Stomach (tissue), 9 donors: ENCODE measurements around the gene MICAL2. TPM values are rescaled to one million over a fixed set of nuclear protein-coding genes. Genes with fewer than 3 reads are reported as not detected.

Source experiments
- DNase-seq, 2 donors: peaks; one replicate each; pipeline versions ENCODE4 v3.0.0 to v3.0.0-alpha.2; 2013 to 2019
- H3K27ac ChIP-seq, 5 donors: fragments of 200-600 bp in 4 of 5; sonication (generic) in 4 of 5; one replicate each; pipeline ENCODE4 v1.5.1; 2013 to 2019; ENCODE audit warnings: mild to moderate bottlenecking in 1 of 5, moderate library complexity in 1 of 5
- H3K27me3 ChIP-seq, 3 donors: fragments of 200-600 bp; sonication (generic); one replicate each; pipeline ENCODE4 v1.5.1; 2017 to 2019; ENCODE audit warnings: mixed run types in 1 of 3
- H3K36me3 ChIP-seq, 4 donors: fragments of 200-600 bp; sonication (generic); 1 replicate in 3 of 4; 2 replicates in 1 of 4; pipeline ENCODE4 v1.5.1; 2016 to 2019
- H3K4me1 ChIP-seq, 4 donors: fragments of 200-600 bp; sonication (generic); one replicate each; pipeline ENCODE4 v1.5.1; 2016 to 2019
- H3K4me3 ChIP-seq, 4 donors: fragments of 200-600 bp; sonication (generic) in 3 of 4; one replicate each; pipeline ENCODE4 v1.5.1; 2016 to 2019; ENCODE audit warnings: mild to moderate bottlenecking in 1 of 4
- H3K9me3 ChIP-seq, 4 donors: fragments of 200-600 bp; sonication (generic); one replicate each; pipeline ENCODE4 v1.5.1; 2016 to 2019
- EP300 ChIP-seq: sonication (generic); formaldehyde crosslinking; IDR thresholded peaks from one replicate; pipeline ENCODE4 v1.6.1; 2017; ENCODE audit warnings: antibody characterized with exemption
- POLR2A ChIP-seq, 4 donors: fragments of 450-650 bp; IDR thresholded peaks; one replicate each; pipeline ENCODE4 v1.6.1; 2016; ENCODE audit warnings: antibody characterized with exemption in 4 of 4, control low read depth in 2 of 4, mild to moderate bottlenecking in 1 of 4, moderate library complexity in 1 of 4
- POLR2AphosphoS5 ChIP-seq, 3 donors: sonication (generic); formaldehyde crosslinking; IDR thresholded peaks; one replicate each; pipeline ENCODE4 v1.6.1; 2016; ENCODE audit warnings: antibody characterized with exemption in 3 of 3
- WGBS, 5 donors: extraction: QIAGEN DNeasy Blood & Tissue Kit in 3 of 5; methylation state at CpG; one replicate each; pipeline versions ENCODE4 v1.1.5 to v1.1.7; 2013 to 2018; 5-methylcytosine and 5-hydroxymethylcytosine counted together
- intact Hi-C: fragments of 100-400 bp; cut with DNase I; formaldehyde crosslinking; loops from one replicate; pipeline ENCODE4 v1.15.1; 2023; ENCODE audit warnings: low total_unique reads
- polyA plus RNA-seq, 3 donors: library from polyadenylated mRNA; stranded (reverse); fragments of 200-250 nt; gene quantifications; one replicate each; pipeline ENCODE4 v1.2.3, GENCODE V29; 2013
- total RNA-seq, 5 donors: library from RNA; depleted of rRNA; stranded (reverse); fragments of >200 nt; gene quantifications; one replicate each; pipeline versions ENCODE4 v1.1.0 to v1.2.3, GENCODE V29; 2014 to 2016
- TF ChIP-seq, protein P1 (sequence below), 7 experiments: fragments of 450-650 bp in 4 of 7; fragments of 200-600 bp in 3 of 7; sonication (generic) in 3 of 7; IDR thresholded peaks; one replicate each; pipeline ENCODE4 v1.5.1; 2016 to 2019; ENCODE audit warnings: antibody characterized with exemption in 7 of 7, control low read depth in 2 of 7, mild to moderate bottlenecking in 1 of 7
- donor health status: healthy with polysubstance abuse.
- donor health status: Bipolar disorder and iron deficiency.
- donor health status: healthy.

Gene MICAL2
- total and polyA plus RNA-seq, 8 donors = 11.2 to 165 (median 83.3) TPM

DNA sequence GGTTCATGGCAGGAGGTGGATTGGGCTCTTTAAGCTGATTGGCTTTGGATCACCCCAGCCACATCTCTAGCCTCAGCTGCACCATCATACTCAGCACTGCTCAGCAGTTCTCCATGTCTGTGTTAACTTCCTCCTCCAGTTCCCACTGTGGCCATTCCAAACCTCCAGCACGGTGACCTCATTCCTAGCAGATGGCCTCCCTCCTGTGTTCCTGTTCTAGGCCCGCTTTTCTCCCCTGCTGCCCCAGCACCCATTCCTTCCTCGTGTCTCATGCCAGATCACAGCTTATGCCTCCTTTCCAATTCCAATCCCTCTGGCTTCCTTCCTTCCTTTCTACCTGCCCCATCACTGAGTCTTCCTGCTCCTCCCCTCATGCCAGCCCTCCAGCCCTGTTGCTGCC, 96.1 kb downstream of the MICAL2 start:
- TF ChIP-seq, protein P1, sequence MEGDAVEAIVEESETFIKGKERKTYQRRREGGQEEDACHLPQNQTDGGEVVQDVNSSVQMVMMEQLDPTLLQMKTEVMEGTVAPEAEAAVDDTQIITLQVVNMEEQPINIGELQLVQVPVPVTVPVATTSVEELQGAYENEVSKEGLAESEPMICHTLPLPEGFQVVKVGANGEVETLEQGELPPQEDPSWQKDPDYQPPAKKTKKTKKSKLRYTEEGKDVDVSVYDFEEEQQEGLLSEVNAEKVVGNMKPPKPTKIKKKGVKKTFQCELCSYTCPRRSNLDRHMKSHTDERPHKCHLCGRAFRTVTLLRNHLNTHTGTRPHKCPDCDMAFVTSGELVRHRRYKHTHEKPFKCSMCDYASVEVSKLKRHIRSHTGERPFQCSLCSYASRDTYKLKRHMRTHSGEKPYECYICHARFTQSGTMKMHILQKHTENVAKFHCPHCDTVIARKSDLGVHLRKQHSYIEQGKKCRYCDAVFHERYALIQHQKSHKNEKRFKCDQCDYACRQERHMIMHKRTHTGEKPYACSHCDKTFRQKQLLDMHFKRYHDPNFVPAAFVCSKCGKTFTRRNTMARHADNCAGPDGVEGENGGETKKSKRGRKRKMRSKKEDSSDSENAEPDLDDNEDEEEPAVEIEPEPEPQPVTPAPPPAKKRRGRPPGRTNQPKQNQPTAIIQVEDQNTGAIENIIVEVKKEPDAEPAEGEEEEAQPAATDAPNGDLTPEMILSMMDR (IDR thresholded peaks at IDR 0.05) = no peak
- TF ChIP-seq POLR2AphosphoS5 (IDR thresholded peaks at IDR 0.05) (no peak), EP300 (no peak), POLR2A (IDR thresholded peaks at IDR 0.05) (no peak)
- intact Hi-C loops = no loop called here
- no peak for DNase-seq
- Histone ChIP-seq H3K4me1 (peaks cover 0 to 7% (median under 1%) of the 10 kb centered on the region in 4 donors), H3K27me3 (no peaks in the 10 kb centered on the region), H3K36me3 (peaks cover 14 to 81% (median 70%) of the 10 kb centered on the region in 4 donors), H3K27ac (no peak overlapping the region), H3K9me3 (no peaks in the 10 kb centered on the region), H3K4me3 (no peak overlapping the region)
- 67 to 98% (median 88%) methylated on average over 3 of the region's 3 CpGs for WGBS, 5 donors

DNA sequence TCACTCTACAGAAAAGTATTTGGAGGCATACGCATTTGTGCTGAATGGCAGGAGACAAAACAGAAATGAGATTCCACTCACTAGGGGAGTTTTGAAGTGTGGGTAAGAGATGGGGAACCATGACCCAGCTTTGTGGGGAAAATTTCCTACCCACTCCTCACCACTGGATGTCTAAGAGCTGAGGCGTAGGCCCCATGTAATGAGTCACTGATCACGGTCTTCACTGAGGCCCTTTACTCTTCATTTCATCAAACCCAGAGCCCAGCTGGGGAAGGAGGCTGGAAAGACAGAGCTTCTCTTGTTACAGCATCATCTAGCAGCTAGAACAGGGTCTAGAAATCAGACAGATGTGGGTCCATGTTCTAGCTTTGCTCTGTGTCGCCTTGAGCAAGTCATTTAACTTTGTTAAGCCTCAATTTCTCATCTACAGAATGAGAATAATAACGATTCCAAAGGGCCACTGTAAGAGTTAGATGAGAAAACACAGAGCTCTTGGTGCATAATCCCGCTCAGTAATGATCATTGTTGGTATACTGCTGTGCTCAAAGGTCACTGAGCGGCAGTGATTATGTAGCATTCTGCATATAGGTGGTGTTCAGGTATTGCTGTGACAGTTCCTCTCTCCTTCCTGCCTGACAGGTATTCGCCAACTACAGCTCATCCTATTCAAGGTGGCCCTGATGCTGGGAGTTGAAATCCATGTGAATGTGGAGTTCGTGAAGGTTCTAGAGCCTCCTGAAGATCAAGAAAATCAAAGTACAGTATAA, 97.2 kb downstream of the MICAL2 start:
- Histone ChIP-seq H3K36me3 (peaks cover 14 to 90% (median 77%) of the 10 kb centered on the region in 4 donors), H3K4me3 (no peak overlapping the region), H3K4me1 (peaks cover 0 to 4% (median 0%) of the 10 kb centered on the region in 4 donors), H3K9me3 (no peaks in the 10 kb centered on the region), H3K27me3 (no peaks in the 10 kb centered on the region), H3K27ac (peak overlapping the region in 1 of 5 donors; percentile 9)
- DNase-seq = no peak
- intact Hi-C loops = no loop called here
- TF ChIP-seq EP300 (no peak), POLR2AphosphoS5 (IDR thresholded peaks at IDR 0.05) (no peak), POLR2A (IDR thresholded peaks at IDR 0.05) (no peak)
- TF ChIP-seq, protein P1 (IDR thresholded peaks at IDR 0.05) = no peak
- WGBS, 5 donors = 79 to 93% (median 83%) methylated on average over 9 of the region's 9 CpGs

DNA sequence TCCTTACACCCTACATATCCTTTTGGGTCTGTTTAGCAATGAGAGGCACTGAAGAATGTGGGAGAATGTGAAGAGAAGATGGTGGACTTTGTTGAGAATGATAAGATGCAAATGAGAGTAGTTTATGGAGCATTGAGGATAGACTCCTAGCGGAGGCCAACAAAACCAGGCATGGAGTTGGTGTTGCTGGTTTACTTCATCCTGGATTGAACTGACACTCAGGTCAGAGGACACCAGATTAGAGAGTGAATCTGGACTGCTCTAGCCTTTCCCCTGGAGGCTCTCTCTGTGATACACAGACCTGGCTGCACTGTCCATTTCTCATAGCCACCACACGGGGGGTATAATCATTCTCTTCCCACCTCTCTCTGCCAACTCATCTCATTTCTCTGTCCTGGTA, 98.7 kb downstream of the MICAL2 start:
- H3K4me3 ChIP-seq = no peak overlapping the region
- DNase-seq = no peak
- no peaks in the 10 kb centered on the region for H3K27me3 ChIP-seq
- peaks cover 0 to 4% (median 0%) of the 10 kb centered on the region in 4 donors for H3K4me1 ChIP-seq
- no peak for TF ChIP-seq POLR2A (IDR thresholded peaks at IDR 0.05)
- no peak for TF ChIP-seq POLR2AphosphoS5 (IDR thresholded peaks at IDR 0.05)
- TF ChIP-seq, protein P1 (IDR thresholded peaks at IDR 0.05) = no peak
- no peak for TF ChIP-seq EP300
- intact Hi-C loops = no loop called here
- no peak overlapping the region for H3K27ac ChIP-seq
- 87 to 91% (median 89%) methylated on average over 2 of the region's 2 CpGs for WGBS, 5 donors
- no peaks in the 10 kb centered on the region for H3K9me3 ChIP-seq
- peaks cover 20 to 95% (median 89%) of the 10 kb centered on the region in 4 donors for H3K36me3 ChIP-seq

DNA sequence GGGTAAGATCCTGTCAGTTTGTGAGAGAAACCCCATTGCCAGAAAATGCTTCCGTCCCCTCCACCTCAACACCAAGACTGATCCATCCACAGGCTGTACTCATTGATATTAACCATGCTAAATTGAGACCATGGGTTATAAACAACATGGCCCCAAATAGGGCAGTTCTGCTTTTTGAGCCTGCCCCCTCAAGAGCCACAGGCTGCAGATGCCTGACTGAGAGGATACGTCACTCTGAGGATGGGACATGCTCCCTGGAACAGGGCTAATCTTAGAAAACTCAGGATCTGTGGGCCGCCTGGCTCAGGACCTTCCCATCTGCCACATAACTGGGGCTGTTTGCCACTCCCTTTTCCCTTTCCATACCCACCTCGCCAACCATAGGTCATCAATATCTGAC, 99.8 kb downstream of the MICAL2 start:
- TF ChIP-seq EP300 (no peak), POLR2A (IDR thresholded peaks at IDR 0.05) (no peak), POLR2AphosphoS5 (IDR thresholded peaks at IDR 0.05) (no peak)
- TF ChIP-seq, protein P1 (IDR thresholded peaks at IDR 0.05) = no peak
- intact Hi-C loops = loop anchor here (10.0 kb wide), 1 partner anchor 105 kb away; no protein-coding TSS in a partner anchor
- 93 to 98% (median 96%) methylated on average over 4 of the region's 4 CpGs for WGBS, 5 donors
- Histone ChIP-seq H3K27ac (no peak overlapping the region), H3K9me3 (no peaks in the 10 kb centered on the region), H3K36me3 (peaks cover 20 to 95% (median 89%) of the 10 kb centered on the region in 4 donors), H3K4me1 (peaks cover 3 to 9% (median 4%) of the 10 kb centered on the region in 4 donors), H3K27me3 (no peaks in the 10 kb centered on the region), H3K4me3 (no peak overlapping the region)
- no peak for DNase-seq
